Endodermal cell (in vitro differentiated cells): ENCODE measurements around the gene IFNGR2. TPM values are rescaled to one million over a fixed set of nuclear protein-coding genes. Genes with fewer than 3 reads are reported as not detected.

Experiments used
- DNase-seq: peaks from one replicate; pipeline ENCODE4 v3.0.0-alpha.2; 2017
- H3K27ac ChIP-seq: 2 replicates; pipeline ENCODE4 v1.5.1; 2013; ENCODE audit warnings: mild to moderate bottlenecking, low read depth, low read length, moderate library complexity
- H3K27me3 ChIP-seq: 2 replicates; pipeline ENCODE4 v1.6.1; 2013; ENCODE audit warnings: mild to moderate bottlenecking, low read length, moderate library complexity; ENCODE audit not compliant: insufficient read depth, control insufficient read depth, poor library complexity, severe bottlenecking
- H3K36me3 ChIP-seq: 2 replicates; pipeline ENCODE4 v1.7.0; 2013; ENCODE audit warnings: mild to moderate bottlenecking, low read length, moderate library complexity; ENCODE audit not compliant: control insufficient read depth, insufficient read depth
- H3K4me1 ChIP-seq: one replicate; pipeline ENCODE4 v1.7.0; 2013; ENCODE audit warnings: low read length; ENCODE audit not compliant: control insufficient read depth, insufficient read depth
- H3K4me3 ChIP-seq: 2 replicates; pipeline ENCODE4 v1.5.1; 2013; ENCODE audit warnings: mild to moderate bottlenecking, low read length, moderate library complexity
- H3K9ac ChIP-seq: 2 replicates; pipeline ENCODE4 v1.6.1; 2013; ENCODE audit warnings: mild to moderate bottlenecking, low read length, moderate library complexity; ENCODE audit not compliant: poor library complexity, severe bottlenecking; ENCODE audit errors: extremely low read depth
- H3K9me3 ChIP-seq: 2 replicates; pipeline ENCODE4 v1.6.1; 2013; ENCODE audit warnings: mild to moderate bottlenecking, low read length, moderate library complexity; ENCODE audit not compliant: control insufficient read depth
- H3K27ac Mint-ChIP-seq: 2 replicates; pipeline ENCODE4 v1.8.0; 2020; ENCODE audit warnings: mixed read lengths
- H3K27me3 Mint-ChIP-seq: 2 replicates; pipeline ENCODE4 v1.8.0; 2021; ENCODE audit warnings: mild to moderate bottlenecking, mixed read lengths; ENCODE audit not compliant: insufficient read depth
- H3K36me3 Mint-ChIP-seq: 2 replicates; pipeline ENCODE4 v1.8.0; 2020; ENCODE audit warnings: low read depth, mixed read lengths
- H3K4me1 Mint-ChIP-seq: 2 replicates; pipeline ENCODE4 v1.8.0; 2020; ENCODE audit warnings: mixed read lengths
- H3K4me3 Mint-ChIP-seq: 2 replicates; pipeline ENCODE4 v1.8.0; 2020; ENCODE audit warnings: mild to moderate bottlenecking, moderate library complexity, mixed read lengths
- H3K9me3 Mint-ChIP-seq: 2 replicates; pipeline ENCODE4 v1.8.0; 2020; ENCODE audit warnings: mild to moderate bottlenecking, mixed read lengths
- WGBS, 2 experiments: methylation state at CpG; one replicate each; pipeline versions ENCODE4 v1.1.5 to v1.1.7; 2013; ENCODE audit warnings: missing lambda C conversion rate in 2 of 2, mixed read lengths in 1 of 2; ENCODE audit not compliant: insufficient coverage in 1 of 2, insufficient read length in 1 of 2; 5-methylcytosine and 5-hydroxymethylcytosine counted together
- total RNA-seq, 2 donors: library from RNA; stranded (reverse); fragmentation: NEBNext Ultra II Directional in 1 of 2; extraction: Animal tissue kit (Norgen Biotek cat#: 25700) in 1 of 2; gene quantifications; 2 replicates in 1 of 2; 3 replicates in 1 of 2; pipeline ENCODE4 v1.2.1, GENCODE V29; 2021
- TF ChIP-seq, protein P1 (sequence below): fragments of 200-600 bp; sonication (generic); conservative IDR thresholded peaks from 2 replicates; pipeline ENCODE4 v1.5.0; 2021; ENCODE audit warnings: antibody characterized with exemption, mild to moderate bottlenecking

IFNGR2 gene
- total RNA-seq, 2 donors from 2014 or later, result 41.9 to 55.1 TPM

DNA sequence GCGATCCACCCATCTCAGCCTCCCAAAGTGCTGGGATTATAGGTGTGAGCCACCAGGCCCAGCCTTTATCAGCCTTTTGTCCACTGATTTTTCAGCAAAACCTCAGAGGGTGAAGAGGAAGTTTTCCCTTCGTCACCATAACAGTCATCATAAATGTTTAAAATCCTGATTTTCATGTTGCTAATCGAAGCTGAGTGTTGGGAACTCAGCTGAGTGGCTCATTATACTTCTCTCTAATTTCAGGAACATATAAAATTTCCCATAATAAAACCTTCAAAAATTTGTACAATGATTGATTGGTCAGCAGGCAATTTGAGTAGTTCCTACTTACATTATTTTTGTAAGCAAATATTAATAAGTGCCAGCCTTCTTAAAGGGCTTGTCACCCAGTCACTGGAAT, 31.8 kb upstream of the IFNGR2 start:
- TF ChIP-seq, protein P1, sequence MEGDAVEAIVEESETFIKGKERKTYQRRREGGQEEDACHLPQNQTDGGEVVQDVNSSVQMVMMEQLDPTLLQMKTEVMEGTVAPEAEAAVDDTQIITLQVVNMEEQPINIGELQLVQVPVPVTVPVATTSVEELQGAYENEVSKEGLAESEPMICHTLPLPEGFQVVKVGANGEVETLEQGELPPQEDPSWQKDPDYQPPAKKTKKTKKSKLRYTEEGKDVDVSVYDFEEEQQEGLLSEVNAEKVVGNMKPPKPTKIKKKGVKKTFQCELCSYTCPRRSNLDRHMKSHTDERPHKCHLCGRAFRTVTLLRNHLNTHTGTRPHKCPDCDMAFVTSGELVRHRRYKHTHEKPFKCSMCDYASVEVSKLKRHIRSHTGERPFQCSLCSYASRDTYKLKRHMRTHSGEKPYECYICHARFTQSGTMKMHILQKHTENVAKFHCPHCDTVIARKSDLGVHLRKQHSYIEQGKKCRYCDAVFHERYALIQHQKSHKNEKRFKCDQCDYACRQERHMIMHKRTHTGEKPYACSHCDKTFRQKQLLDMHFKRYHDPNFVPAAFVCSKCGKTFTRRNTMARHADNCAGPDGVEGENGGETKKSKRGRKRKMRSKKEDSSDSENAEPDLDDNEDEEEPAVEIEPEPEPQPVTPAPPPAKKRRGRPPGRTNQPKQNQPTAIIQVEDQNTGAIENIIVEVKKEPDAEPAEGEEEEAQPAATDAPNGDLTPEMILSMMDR, result no peak
- H3K27me3 ChIP-seq, result no peaks in the 10 kb centered on the region
- peaks cover 32% of the 10 kb centered on the region for H3K9me3 Mint-ChIP-seq
- DNase-seq, result no peak
- no peak overlapping the region for H3K4me3 Mint-ChIP-seq
- no peaks in the 10 kb centered on the region for H3K4me1 ChIP-seq
- peaks cover 24% of the 10 kb centered on the region for H3K9me3 ChIP-seq
- peaks cover 4% of the 10 kb centered on the region for H3K36me3 Mint-ChIP-seq
- no peak overlapping the region for H3K4me3 ChIP-seq
- no peak overlapping the region for H3K27ac ChIP-seq
- no peaks in the 10 kb centered on the region for H3K36me3 ChIP-seq
- no peaks in the 10 kb centered on the region for H3K4me1 Mint-ChIP-seq
- no peak overlapping the region for H3K27ac Mint-ChIP-seq
- WGBS, 2 experiments, result 93% methylated on average over 3 of the region's 3 CpGs; no CpG with 5 or more reads in 1 of the 2 experiments
- H3K9ac ChIP-seq, result no peak overlapping the region
- H3K27me3 Mint-ChIP-seq, result peaks cover 2% of the 10 kb centered on the region

- no peak overlapping the region for H3K4me3 Mint-ChIP-seq
- Histone ChIP-seq H3K9ac (no peak overlapping the region), H3K27me3 (no peaks in the 10 kb centered on the region), H3K36me3 (no peaks in the 10 kb centered on the region), H3K4me1 (no peaks in the 10 kb centered on the region), H3K27ac (no peak overlapping the region), H3K4me3 (no peak overlapping the region), H3K9me3 (peaks cover 12% of the 10 kb centered on the region)
- TF ChIP-seq, protein P1, result no peak
- no peak for DNase-seq
- H3K27ac Mint-ChIP-seq, result no peak overlapping the region
- H3K9me3 Mint-ChIP-seq, result peaks cover 20% of the 10 kb centered on the region
- no peaks in the 10 kb centered on the region for H3K36me3 Mint-ChIP-seq
- no peaks in the 10 kb centered on the region for H3K27me3 Mint-ChIP-seq
- H3K4me1 Mint-ChIP-seq, result no peaks in the 10 kb centered on the region
- WGBS, 2 experiments, result 85 to 97% methylated on average over 4 to 9 of the region's 12 CpGs
Observed at GRCh38 chr21:33372582-33372981, 30.6 kb upstream of the IFNGR2 start.

GRCh38 chr21:33373451-33373850, 29.8 kb upstream of the IFNGR2 start:
- H3K9me3 Mint-ChIP-seq, result peaks cover 12% of the 10 kb centered on the region
- no peaks in the 10 kb centered on the region for H3K27me3 ChIP-seq
- no peaks in the 10 kb centered on the region for H3K36me3 ChIP-seq
- peaks cover 3% of the 10 kb centered on the region for H3K9me3 ChIP-seq
- H3K4me1 Mint-ChIP-seq, result no peaks in the 10 kb centered on the region
- WGBS, 2 experiments, result 80 to 89% methylated on average over 1 to 2 of the region's 2 CpGs
- H3K4me1 ChIP-seq, result no peaks in the 10 kb centered on the region
- no peak overlapping the region for H3K27ac Mint-ChIP-seq
- no peaks in the 10 kb centered on the region for H3K36me3 Mint-ChIP-seq
- no peak overlapping the region for H3K4me3 Mint-ChIP-seq
- no peak overlapping the region for H3K9ac ChIP-seq
- no peak for DNase-seq
- no peak overlapping the region for H3K4me3 ChIP-seq
- H3K27me3 Mint-ChIP-seq, result no peaks in the 10 kb centered on the region
- TF ChIP-seq, protein P1, result no peak
- H3K27ac ChIP-seq, result no peak overlapping the region
